IPS-NIHi11 (cell line): ENCODE results near the gene XRN1.
"Not testable (repeated sequence)": the region's sequence is repeated elsewhere in the genome, so short reads cannot be mapped to it uniquely, and the experiment has no call there.

Experiments
- DNase-seq: peaks from one replicate; pipeline ENCODE4 v3.0.0; 2012; ENCODE audit warnings: mixed read lengths, low spot score

The XRN1 gene

DNA sequence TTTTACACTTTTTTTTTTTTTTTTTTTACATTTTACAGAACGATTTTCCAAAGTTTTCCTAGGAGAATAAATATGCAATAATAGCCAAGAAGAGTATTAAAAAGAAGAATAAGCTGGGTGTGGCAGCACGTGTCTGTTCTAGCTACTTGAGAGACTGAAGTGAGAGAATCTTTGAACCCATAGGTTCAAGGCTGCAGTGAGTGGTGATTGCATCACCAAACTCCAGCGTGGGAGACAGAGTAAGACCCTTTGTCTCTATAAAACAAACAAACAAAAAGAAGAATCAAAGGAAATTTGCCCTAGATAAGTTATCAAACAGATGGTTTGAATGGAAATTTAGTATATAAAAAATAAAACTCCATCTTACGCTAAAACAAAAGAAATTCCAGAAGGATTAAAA lies 13.3 kb downstream of the XRN1 start:
- DNase-seq: no peak

DNA sequence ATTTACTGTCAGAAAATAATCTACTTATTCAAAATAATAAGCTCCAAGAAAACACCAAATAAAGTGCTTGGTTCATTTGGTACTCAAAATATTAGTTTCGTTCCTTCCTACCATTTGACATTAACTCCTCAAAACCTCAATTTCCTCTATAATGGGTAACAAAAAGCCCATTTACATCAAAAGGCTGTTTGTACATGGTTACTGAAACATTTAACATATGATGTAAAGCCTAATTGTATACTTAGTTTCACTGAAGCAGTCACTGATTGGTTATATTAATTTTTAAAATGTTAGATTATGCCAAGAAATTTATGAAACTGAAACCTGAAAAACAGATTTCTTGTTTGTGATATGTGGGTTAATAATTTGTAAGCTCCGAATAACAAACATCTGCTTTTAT lies 14.7 kb downstream of the XRN1 start:
- DNase-seq: no peak

DNA sequence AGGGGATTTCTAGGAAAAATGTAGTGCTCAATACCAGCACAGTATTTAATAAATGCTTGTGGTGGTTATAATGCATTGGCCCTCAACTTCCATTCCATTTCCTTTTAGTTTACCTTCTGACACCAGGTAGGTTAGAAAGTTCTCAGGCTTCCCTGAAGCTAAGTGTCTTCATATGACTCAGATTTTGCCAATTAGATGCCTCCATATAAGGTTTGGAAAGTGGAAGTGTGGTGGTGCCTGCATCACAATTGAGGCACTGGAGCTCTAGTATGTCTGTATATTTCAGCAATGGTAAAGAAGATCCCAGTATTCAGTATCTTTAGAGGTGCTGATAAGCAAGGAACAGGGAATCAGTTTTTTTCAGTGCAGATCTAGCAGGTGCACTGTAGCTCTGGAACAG lies 18.3 kb downstream of the XRN1 start:
- no peak for DNase-seq

DNA sequence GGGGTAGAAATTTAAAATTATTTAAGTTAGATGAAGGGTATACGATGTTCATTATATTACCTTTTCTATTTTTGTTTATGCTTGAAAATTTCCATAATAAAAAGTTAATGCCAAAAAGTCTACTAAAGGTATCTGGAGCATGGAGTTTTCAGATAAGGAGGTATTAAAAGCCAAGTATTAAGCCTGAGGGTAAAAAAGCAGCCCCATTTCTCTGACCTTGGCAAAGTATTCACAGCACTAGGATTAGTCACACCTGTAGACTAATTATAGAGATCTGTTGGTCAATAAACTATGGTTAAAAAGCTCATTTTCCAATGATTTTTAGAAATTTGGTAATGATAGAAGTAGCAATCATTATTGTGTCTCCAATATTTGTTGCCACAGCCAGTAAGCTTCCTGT lies 23.1 kb downstream of the XRN1 start:
- DNase-seq: no peak

DNA sequence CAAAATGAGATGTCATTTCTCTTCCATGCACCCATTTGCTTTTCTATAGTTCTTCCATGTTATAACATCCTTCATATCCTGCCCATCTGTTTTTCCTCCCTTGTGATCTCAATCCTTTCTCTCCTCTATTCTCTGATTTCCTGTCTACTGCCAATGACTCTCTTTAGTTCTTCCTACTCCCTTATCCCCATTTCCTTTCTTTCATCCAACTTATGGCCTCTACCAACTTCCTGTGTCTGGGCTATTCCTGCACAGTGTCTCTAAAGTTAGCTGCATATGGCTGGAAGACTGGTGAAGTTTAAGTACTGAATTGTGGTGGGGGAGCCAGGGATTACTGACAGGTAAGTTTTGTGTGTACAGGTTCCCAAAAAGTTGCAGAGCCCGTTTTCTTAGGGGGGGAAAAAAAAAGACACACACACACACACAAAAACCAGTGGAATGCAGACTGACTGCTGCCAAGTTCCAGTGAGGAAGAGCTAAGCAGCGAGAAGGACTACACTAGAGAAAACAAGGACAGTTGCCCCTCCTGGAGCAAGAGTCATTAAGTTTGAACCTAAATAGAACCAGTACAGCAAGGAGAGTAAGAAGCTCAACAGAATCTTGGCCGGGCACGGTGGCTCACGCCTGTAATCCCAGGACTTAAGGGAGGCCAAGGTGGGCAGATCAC lies 28.8 kb downstream of the XRN1 start:
- DNase-seq: no peak

DNA sequence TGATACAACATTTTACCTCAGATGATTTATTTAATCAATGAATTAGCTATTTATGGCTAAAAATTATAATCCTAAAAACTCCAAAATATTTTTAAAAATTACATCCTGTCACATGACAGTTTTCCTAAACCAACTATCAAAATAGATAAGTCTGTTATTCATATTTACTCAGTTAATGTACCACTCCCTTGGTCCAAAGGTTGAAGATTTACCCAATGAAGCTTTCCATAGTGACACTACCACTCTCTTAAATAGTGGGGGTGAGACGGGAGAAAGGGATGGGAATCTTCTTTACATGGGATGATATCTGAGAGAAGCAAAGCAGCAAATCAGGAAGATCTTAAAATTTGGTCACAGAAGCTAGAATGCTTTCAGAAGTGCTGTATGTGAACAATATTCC lies 30.5 kb downstream of the XRN1 start:
- DNase-seq: no peak

DNA sequence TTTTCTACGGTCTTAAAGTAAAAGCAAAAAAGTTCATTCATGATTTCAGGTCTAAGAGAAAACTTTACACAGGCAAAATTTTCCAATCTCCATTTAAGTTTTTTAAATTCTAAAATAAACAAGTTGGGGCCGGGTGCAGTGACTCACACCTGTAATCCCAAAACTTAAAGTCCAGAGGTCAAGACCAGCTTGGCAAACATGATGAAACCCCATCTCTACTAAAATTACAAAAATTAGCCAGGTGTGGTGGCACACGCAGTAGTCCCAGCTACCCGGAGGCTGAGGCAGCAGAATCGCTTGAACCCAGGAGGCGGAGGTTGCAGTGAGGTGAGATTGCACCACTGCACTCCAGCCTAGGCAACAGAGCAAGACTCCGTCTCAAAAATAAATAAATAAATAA lies 47.3 kb downstream of the XRN1 start:
- DNase-seq: not testable (repeated sequence)

DNA sequence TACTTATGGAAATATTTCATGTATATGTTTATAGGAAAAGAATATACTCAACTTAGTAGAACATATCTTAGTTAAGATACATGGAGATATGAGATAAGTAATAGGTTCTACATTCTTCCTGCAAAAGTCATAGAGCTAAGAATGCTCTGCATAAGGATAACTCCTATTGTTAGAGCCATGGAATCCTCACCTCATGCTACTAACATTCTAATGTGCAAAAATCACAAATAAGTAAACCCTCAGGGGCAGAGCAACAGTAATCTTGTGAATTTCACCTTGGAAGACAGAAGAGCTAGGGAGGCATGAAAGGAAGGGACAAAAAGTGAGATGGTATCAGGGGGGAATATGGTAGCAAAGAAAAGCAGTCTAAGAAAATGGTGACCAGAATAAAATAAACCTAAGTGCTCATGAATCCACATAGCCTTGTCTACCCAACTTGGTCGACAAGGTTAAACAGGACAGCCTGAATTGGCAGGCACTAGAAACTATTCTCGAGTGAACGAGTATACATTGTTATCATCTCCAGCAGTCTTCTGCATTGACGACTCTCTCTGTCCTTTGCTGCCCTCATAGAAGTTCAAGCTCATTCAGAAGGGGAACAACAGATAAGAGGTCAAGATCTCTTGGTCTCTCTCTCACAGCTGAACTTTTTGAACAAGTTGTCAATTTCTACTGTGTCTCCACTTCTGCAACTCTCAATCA lies 52.8 kb downstream of the XRN1 start:
- DNase-seq: no peak

DNA sequence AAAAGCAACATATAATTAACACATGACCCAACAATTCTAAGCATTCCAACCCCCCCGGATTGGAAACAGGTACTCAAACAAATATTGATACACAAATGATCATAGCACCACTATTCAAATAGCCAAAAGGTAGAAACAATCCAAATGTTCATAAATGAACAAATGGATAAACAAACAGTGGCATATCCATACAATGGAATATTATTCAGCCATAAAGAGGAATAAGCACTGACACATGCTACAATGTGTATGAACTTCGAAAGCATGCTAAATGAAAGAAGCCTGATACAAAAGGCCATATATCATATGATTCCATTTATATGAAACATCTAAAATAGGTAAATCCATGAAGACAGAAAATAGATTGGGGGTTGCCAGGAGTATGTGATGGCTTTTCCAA lies 62.8 kb downstream of the XRN1 start:
- DNase-seq: no peak

DNA sequence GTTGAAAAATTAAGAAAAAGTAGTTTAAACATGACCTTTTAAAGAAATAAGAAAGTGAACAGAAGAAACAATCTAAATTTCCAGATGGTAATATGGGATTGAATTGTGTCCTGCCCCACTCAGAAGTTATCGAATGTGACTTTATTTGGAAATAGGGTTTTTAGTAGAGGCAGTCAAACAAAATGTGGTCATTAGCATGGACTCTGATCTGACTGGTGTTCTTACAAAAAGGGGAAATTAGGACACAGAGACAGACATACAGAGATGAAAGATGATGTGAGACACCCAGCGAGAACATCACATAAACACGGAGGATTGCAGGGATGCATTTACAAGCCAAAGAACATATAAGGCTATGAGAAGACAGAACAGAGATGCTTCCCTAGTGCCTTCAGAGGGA lies 73.2 kb downstream of the XRN1 start:
- DNase-seq: no peak

DNA sequence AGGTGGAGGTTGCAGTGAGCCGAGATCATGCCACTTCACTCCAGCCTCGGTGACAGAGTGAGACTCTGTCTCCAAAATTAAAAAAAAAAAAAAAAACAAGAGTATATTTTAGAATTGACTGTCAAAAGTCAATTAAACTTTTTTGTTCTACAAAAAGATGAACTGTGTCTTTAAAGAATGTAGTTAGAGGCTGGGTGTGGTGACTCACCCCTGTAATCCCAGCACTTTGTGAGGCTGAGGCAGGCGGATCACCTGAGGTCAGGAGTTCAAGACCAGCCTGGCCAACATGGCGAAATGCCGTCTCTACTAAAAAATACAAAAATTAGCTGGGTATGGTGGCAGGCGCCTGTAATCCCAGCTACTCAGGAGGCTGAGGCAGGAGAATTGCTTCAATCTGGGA lies 78.3 kb downstream of the XRN1 start:
- DNase-seq: not testable (repeated sequence)

DNA sequence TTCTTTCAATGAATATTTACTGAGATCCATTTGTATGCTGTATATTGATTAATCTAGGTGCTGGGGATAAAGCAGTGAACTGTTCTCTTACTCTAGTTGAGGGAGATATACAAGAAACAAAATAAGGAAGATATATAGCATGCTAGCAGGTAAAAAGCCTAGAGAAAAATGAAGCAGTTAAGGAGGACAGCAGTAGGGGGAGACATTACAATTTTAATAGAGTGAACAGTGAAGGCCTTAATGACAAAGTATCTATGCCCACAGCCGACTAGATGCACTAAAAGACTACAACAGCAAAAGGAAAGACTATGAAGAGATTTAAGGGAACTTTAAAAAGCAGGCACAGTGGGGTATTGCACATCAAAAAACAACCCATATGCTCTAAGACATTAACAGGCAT lies 81.4 kb downstream of the XRN1 start:
- peak; percentile 21 for DNase-seq

DNA sequence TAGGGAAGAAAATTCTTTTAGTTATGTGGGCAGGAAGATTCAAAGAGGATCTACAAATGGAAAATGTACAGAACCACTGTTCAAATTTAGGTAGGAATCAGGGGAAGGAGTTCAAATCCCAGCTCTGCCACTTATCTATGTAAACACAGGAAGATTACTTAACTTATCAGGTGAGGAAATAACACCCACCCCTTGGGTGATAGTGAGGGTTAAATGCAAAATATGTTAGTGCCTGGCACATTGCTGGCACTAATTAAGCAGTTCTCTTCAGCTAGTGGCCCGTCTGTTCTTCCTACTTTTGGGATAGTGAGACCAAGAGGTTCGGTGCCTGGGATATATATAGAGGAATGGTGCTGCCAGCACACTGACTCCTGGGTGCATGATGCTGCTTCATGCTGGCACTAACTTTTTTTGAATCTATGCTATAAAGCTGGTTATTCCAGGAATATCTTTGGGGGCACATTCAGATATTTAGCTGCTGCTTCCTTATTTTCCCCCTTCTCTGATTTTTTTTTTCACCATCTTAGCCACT lies 83.8 kb downstream of the XRN1 start:
- DNase-seq: no peak

DNA sequence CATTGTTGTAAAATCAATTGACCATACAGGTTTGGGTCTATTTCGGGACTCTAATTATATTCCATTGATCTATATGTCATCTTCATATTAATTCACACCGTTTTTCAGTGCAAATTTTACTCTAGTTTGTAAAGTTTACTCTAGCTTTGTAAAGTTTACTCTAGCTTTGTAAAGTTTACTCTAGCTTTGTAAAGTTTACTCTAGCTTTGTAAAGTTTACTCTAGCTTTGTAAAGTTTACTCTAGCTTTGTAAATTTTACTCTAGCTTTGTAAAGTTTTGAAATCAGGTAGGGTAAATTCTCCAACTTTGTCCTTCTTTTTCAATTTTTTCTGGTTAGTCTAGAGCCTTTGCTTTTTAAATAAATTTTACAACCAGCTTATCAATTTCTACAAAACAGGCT lies 84.4 kb downstream of the XRN1 start:
- not testable (repeated sequence) for DNase-seq

DNA sequence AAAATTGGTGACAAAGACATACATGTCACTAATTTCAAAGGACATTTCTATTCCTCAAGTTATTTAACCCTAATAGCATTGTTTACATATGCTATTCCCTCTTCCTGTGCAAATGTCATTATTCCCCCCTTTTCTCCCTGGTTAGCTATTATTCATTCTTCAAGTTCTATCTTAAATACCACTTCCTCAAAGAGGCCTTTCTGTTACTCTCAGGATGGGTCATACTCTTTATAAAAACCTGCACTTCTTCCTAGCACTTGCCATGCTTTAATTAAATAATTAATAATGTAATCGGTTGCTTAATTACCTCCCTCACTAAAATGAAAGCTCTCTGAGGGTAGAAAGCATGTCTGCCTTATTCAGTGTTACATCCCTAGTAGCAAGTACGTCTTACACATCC lies 88.5 kb downstream of the XRN1 start:
- DNase-seq: no peak

DNA sequence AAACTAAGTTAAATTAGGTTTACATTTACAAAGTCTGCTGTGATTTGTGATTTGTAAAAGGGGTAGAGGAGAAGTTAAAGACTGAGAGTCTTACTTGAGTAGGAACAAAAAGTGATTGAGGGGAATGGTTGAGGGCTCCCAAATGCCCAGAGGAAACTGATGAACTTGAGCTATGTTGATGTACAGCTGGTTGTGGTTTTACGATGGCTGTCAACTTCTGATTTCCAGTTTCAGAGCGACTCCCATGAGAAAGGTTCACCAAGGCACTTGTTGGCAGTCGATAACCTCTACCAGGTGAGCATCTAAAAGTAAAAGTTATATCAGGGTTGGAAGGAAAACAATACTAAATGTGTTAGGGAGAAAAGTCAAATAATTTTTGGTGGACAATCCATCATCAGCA lies 91.0 kb downstream of the XRN1 start:
- DNase-seq: no peak

DNA sequence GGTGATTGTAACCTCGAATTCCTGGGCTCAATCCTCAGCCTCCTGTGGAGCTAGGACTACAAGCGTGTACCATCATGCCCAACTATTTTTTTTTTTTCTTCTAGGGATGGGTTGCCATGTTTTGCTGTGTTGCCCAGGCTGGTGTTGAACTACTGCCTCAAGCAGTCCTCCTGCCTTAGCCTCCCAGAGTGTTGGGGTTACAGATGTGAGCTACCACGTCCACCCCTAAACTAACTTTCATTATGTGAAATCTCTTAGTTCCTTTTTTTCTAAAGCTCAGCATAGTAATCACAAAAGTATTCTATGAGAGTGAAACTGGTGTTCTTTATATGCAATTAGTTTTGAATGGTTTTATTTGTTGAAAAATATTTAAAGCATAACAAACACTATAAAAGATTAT lies 92.1 kb downstream of the XRN1 start:
- DNase-seq: no peak

DNA sequence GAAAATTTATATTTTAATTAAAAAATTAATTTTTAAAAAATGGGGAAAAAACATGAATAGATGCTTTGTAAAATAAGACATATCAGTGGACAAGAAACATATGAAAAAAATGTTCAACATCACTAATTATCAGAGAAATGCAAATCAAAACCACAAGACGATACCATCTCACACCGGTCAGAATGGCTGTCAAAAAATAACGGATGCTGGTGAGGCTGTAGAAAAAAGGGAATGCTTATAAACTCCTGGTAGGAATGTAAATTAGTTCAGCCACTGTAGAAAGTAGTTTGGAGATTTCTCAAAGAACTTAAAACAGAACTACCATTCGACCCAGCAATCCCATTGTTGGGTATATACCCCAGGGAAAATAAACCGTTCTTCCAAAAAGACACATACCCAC lies 93.8 kb downstream of the XRN1 start:
- no peak for DNase-seq

DNA sequence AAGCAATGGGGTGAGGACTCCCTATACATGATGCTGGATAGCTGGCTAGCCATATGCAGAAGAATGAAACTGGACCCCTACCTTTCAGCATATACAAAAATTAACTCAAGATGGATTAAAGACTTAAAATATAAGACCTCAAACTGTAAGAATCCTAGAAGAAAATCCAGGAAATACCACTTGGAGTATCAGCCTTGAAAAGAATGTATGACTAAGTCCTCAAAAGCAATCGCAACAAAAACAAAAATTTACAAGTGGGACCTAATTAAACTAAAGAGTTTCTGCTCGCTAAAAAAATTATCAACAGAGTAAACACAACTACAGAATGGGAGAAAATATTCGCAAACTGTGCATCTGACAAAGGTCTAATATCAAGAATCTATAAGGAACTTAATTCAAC lies 94.3 kb downstream of the XRN1 start:
- DNase-seq: no peak

DNA sequence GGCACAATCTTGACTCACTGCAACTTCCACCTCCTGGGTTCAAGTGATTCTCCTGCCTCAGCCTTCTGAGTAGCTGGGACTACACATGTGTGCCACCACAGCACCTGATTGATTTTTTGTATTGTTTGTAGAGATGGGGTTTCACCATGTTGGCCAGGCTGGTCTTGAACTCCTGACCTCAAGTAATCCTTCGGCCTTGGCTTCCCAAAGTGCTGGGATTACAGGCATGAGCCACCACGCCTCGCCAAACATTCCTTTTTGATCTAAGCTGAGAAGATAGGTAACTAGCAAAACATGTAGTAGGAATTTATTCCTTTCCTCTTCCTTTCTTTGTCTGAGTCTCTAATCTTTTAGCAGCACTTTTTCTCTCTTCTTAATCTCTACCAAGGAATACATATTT lies 95.1 kb downstream of the XRN1 start:
- not testable (repeated sequence) for DNase-seq

DNA sequence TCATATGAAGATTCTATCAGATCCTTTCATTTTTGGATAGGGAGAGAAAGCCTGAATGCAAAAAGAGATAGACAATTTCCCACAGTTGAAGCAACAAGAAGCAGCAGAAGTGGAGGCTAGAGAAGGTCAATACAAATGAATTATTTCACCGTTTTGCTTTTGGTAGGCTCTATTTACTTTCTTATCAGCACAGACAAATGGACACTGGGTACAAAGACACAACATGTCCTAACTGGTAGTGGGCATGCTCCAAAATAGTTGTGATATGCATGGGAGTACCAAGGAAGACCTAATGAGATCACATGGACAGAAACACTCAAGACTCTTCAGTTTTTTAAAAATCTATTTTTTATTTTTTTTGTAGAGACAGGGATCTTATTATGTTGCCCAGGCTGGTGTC lies 99.4 kb downstream of the XRN1 start:
- DNase-seq: no peak

DNA sequence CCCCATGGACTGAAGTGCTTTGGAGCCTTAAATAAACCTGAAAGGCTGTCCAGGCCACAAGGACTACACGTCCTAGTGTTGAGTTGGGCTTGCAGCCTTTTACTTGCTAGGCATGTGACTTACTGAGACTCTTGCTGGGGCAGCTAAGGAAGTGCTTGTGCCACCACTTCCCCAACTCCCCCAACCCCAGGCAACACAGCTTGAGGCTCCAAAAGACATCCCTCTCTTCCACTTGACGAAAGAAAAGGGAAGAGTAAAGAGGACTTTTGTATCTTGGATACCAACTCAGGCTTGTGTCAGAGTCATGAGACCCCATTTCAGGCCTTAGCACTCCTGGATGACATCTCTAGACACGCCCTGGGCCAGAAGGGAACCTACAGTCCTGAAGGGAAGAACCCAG lies 109.8 kb downstream of the XRN1 start:
- DNase-seq: no peak

DNA sequence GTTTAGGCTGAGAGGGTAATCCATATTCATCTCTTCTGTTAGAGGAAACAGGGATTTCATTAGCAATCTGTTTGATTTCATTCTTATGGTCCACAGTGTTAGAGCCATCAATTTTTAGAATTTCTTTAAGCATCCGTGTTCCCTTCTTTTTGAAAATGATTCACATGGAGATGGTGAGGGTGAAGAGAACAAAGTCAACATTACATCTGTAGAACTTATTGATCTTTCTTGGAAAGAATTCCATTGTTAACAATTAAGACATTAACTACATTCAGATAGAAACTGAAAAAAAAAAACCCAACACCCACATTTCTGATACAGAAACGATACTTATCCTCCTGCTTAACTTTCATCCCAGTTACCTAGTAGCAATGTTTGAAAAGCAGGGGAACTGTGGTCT lies 115.4 kb downstream of the XRN1 start:
- DNase-seq: no peak
